Measurements from ENCODE around the gene PHF20. TPM values are rescaled to one million over a fixed set of nuclear protein-coding genes. Genes with fewer than 3 reads are reported as not detected.

The PHF20 gene
- total RNA-seq, 1 donor from 2014 or later: 109 TPM

- Histone ChIP-seq H3K36me3 (no peaks in the 10 kb centered on the region), H3K4me1 (no peaks in the 10 kb centered on the region)
- DNase-seq (ENCODE audit: low spot score in 2 of 2): no peak
These were observed 192.1 kb downstream of the PHF20 start for GRCh38 chr20:35963878-35964277.

DNA sequence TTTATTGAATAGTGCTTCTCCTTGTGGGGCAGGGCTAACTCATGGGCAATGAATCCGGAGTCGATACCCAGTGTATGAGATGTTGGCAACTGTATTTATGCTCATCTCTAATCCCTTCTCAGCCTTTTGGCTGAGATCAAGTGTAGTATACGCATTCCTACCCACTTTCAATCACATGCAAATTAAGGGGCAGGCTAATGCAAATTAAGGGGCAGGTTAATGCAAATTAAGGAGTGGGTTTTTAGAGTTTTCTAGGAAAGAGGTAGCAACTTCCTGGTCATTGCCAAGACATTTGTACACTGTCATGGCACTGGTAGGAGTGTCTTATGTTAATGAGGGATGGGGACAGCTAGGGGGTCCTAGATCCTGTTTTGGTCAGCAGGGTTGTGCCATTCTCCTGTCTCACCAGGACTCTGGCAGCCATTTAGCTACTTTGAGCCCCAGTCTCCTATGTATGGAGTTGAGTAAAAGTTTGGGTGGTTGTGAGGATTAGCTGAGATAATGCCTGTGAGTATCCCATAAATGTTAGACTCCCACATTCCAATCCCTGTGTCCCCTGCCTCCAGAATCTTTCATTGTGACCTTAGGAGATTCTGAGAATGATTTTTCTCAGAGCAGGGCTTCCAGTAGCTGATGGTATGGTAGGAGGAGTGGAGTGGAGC lies 196.3 kb downstream of the PHF20 start, which contains the start of gene CNBD2:
CNBD2 (plus strand) TSS at position 612 of the 662 bp plus-strand sequence. CDS start 173 bp downstream, outside the sequence.
- no peak within 1 kb of the TSS for H3K4me3 ChIP-seq
- DNase-seq (ENCODE audit: low spot score in 2 of 2): no peak
- H3K9me3 ChIP-seq: no peaks in the 10 kb centered on the region
- no peaks in the 10 kb centered on the region for H3K36me3 ChIP-seq
- no peaks in the 10 kb centered on the region for H3K4me1 ChIP-seq
- no peaks in the 10 kb centered on the region for H3K27me3 ChIP-seq
- TF ChIP-seq, protein P1, sequence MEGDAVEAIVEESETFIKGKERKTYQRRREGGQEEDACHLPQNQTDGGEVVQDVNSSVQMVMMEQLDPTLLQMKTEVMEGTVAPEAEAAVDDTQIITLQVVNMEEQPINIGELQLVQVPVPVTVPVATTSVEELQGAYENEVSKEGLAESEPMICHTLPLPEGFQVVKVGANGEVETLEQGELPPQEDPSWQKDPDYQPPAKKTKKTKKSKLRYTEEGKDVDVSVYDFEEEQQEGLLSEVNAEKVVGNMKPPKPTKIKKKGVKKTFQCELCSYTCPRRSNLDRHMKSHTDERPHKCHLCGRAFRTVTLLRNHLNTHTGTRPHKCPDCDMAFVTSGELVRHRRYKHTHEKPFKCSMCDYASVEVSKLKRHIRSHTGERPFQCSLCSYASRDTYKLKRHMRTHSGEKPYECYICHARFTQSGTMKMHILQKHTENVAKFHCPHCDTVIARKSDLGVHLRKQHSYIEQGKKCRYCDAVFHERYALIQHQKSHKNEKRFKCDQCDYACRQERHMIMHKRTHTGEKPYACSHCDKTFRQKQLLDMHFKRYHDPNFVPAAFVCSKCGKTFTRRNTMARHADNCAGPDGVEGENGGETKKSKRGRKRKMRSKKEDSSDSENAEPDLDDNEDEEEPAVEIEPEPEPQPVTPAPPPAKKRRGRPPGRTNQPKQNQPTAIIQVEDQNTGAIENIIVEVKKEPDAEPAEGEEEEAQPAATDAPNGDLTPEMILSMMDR (IDR thresholded peaks at IDR 0.05): no peak
- intact Hi-C loops (cut with DNase I): no loop called here
- H3K27ac ChIP-seq: no peak within 1 kb of the TSS

More at GRCh38 chr20:35963878-35964277, 192.1 kb downstream of the PHF20 start:
- Histone ChIP-seq H3K4me3 (no peak overlapping the region), H3K9me3 (no peaks in the 10 kb centered on the region), H3K27me3 (no peaks in the 10 kb centered on the region), H3K27ac (no peak overlapping the region)
- intact Hi-C loops (cut with DNase I): no loop called here
- TF ChIP-seq, protein P1 (IDR thresholded peaks at IDR 0.05): no peak

DNA sequence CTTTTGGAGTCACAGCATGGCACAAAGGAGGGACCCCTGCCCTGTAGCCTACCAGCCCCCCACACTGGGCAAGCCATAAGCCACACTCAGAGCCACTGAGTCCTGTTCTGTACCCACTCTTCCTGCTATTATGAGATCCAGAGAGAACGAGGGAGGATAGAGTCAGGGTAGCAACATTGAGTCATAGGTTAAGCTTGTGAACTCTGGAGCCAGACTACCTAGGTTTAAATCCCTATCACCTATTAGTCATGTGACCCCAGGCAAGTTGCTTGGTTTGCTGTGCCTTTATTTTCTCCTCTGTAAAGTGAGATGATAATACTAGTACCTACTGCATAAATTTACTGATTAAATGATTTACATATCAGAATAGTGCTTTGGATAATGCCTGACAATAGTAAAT lies 197.1 kb downstream of the PHF20 start:
- H3K9me3 ChIP-seq: no peaks in the 10 kb centered on the region
- intact Hi-C loops (cut with DNase I): no loop called here
- TF ChIP-seq, protein P1 (IDR thresholded peaks at IDR 0.05): no peak
- H3K4me3 ChIP-seq: no peak overlapping the region
- no peak for DNase-seq (ENCODE audit: low spot score in 2 of 2)
- H3K27me3 ChIP-seq: no peaks in the 10 kb centered on the region
- H3K27ac ChIP-seq: no peak overlapping the region
- H3K4me1 ChIP-seq: no peaks in the 10 kb centered on the region
- no peaks in the 10 kb centered on the region for H3K36me3 ChIP-seq

DNA sequence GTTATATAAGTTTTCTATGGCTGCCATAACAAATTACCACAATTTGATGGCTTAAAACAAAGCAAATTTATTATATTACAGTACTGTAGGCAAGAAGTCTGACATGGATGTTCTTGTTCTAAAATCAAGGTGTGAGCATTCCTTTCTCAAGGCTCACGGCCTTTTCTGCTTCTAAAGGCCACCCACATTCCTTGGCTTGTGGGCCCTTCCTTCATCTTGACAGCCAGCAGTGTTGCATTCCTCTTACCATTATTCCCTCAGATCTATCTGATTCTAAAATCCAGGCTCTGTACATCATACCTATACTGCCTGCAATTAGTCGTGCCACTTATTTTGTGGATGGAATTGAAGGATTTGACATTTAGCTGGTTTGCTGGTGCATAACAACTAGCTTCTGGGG lies 200.2 kb downstream of the PHF20 start:
- no peaks in the 10 kb centered on the region for H3K36me3 ChIP-seq
- no peaks in the 10 kb centered on the region for H3K27me3 ChIP-seq
- DNase-seq (ENCODE audit: low spot score in 2 of 2): no peak
- intact Hi-C loops (cut with DNase I): no loop called here
- H3K27ac ChIP-seq: no peak overlapping the region
- H3K4me1 ChIP-seq: no peaks in the 10 kb centered on the region
- no peaks in the 10 kb centered on the region for H3K9me3 ChIP-seq
- H3K4me3 ChIP-seq: no peak overlapping the region
- TF ChIP-seq, protein P1 (IDR thresholded peaks at IDR 0.05): no peak

- Histone ChIP-seq H3K4me3 (no peak overlapping the region), H3K4me1 (no peaks in the 10 kb centered on the region), H3K36me3 (no peaks in the 10 kb centered on the region), H3K27me3 (no peaks in the 10 kb centered on the region), H3K9me3 (no peaks in the 10 kb centered on the region), H3K27ac (no peak overlapping the region)
- DNase-seq (ENCODE audit: low spot score in 2 of 2): no peak
- TF ChIP-seq, protein P1 (IDR thresholded peaks at IDR 0.05): no peak
- intact Hi-C loops (cut with DNase I): no loop called here
These were observed 200.6 kb downstream of the PHF20 start for GRCh38 chr20:35972462-35972861.
